GM20000 (cell line): ENCODE measurements around the gene SIGLEC11.
"Not testable (repeated sequence)": the region's sequence is repeated elsewhere in the genome, so short reads cannot be mapped to it uniquely, and the experiment has no call there.

Source experiments
- DNase-seq: peaks from one replicate; pipeline ENCODE4 v3.0.0; 2012; ENCODE audit warnings: low spot score
- CTCF ChIP-seq: IDR thresholded peaks from 2 replicates; pipeline ENCODE4 v1.5.1; 2012; ENCODE audit warnings: mild to moderate bottlenecking, control low read depth; ENCODE audit errors: extremely low read depth, missing control alignments

SIGLEC11 gene

GRCh38 chr19:49972841-49973240 lies 11.9 kb upstream of the SIGLEC11 start:
- DNase-seq = no peak
- TF ChIP-seq CTCF = no peak

DNA sequence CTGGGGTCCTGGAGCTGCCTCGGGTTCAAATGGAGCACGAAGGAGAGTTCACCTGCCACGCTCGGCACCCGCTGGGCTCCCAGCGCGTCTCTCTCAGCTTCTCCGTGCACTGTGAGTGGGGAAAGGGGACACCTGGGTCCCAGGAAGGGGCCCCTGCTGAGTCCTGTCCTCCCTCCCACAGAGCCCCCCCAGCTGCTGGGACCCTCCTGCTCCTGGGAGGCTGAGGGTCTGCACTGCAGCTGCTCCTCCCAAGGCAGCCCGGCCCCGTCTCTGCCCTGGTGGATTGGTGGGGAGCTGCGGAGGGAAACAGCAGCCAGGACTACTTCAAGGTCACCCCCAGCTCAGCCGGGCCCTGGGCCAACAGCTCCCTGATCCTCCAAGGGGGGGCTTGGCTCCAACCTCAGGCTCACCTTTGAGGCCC lies 11.0 kb upstream of the SIGLEC11 start:
- no peak for TF ChIP-seq CTCF

GRCh38 chr19:49969355-49969754 lies 8.4 kb upstream of the SIGLEC11 start:
- DNase-seq = not testable (repeated sequence)

More for the DNA sequence above, 11.0 kb upstream of the SIGLEC11 start:
- DNase-seq = no peak

DNA sequence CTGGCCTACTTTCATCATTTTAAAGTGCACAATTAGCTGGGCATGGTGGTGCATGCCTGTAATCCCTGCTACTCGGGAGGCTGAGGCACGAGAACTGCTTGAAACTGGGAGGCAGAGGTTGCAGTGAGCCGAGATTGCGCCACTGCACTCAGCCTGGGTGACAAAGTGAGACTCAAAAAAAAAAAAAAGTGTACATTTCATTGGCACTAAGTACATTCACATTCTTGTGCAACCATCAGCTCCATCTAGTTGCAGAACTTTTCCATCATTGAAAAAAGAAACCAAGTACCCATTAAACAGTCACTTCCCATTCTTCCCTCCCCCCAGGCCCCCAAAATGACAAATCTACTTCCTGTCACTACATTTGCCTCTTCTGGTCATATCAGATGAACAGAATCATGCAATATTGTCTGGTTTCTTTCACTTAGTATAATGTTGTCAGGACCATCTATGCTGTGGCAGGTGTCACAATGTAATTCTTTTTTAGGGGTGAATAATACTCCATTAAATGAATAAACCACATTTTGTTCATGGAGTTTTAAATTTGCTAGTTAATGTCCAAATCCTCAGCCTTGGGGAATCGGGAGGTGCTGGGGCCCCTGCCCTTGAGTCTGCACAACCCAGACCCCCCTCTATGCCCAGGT lies 7.4 kb upstream of the SIGLEC11 start:
- TF ChIP-seq CTCF = no peak
- DNase-seq = no peak

GRCh38 chr19:49959892-49960291 lies 1.1 kb downstream of the SIGLEC11 start:
- DNase-seq = not testable (repeated sequence)

- not testable (repeated sequence) for DNase-seq
Observed at GRCh38 chr19:49958596-49958995, 2.4 kb downstream of the SIGLEC11 start.

DNA sequence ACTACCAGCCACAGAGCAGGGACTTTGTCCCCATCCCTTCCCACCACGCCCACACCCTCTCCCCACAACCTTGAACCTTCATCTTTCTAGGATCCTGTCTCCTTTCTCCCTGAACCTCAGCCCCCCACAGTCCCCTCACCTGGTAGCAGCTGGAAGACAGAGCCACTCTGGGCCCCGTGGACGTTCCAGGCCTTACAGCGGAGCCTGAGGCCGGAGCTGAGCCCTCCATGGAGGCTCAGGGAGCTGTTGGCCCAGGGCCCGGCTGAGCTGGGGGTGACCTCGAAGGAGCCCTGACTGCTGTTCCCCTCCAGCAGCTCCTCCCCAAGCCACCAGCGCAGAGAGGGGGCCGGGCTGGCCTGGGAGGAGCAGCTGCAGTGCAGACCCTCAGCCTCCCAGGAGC lies 2.8 kb downstream of the SIGLEC11 start:
- not testable (repeated sequence) for DNase-seq

- TF ChIP-seq CTCF = no peak
Observed at GRCh38 chr19:49957262-49957915, 3.6 kb downstream of the SIGLEC11 start.

GRCh38 chr19:49956115-49956495 lies 4.9 kb downstream of the SIGLEC11 start:
- DNase-seq = no peak
- no peak for TF ChIP-seq CTCF

More at GRCh38 chr19:49957262-49957915, 3.6 kb downstream of the SIGLEC11 start:
- DNase-seq = no peak
